Measurements from ENCODE around the gene IYD.

IYD gene

GRCh38 chr6:150342126-150342525 is 26.7 kb upstream of the IYD start:
- TF ChIP-seq CTCF (IDR thresholded peaks at IDR 0.05; ENCODE audit: insufficient read depth, low read length, poor library complexity, severe bottlenecking): no peak
- H3K36me3 ChIP-seq (ENCODE audit: control insufficient read depth, insufficient read depth, low read length): no peaks in the 10 kb centered on the region
- H3K4me3 ChIP-seq (replicated peaks; ENCODE audit: low read depth, low read length): no peak overlapping the region
- no peak for DNase-seq (ENCODE audit: extremely low read depth, insufficient read length)
- H3K27me3 ChIP-seq (replicated peaks; ENCODE audit: control insufficient read depth, insufficient read depth, low read length): no peaks in the 10 kb centered on the region; the same call in 1 of the 2 replicates

DNA sequence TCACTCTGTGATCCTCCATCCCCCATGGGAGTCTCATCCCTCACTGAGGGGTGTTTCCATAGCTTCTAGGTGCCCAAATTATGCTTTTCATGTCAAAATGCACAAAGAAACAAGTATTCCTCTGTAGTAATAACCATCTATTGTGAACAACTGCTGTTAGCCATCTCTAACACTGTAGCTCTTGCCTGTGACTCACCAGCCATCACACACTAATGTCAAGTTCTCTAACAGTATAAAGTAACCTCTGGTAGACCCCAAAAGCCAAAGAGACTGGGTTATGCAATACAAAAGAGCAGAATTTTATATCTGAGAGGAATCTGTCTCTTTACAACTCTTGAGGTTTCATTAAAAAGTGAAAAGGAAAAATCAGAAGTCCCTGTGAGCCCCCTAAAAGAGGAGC is 25.4 kb upstream of the IYD start:
- TF ChIP-seq CTCF (IDR thresholded peaks at IDR 0.05; ENCODE audit: insufficient read depth, low read length, poor library complexity, severe bottlenecking): no peak
- no peak for DNase-seq (ENCODE audit: extremely low read depth, insufficient read length)
- H3K36me3 ChIP-seq (ENCODE audit: control insufficient read depth, insufficient read depth, low read length): no peaks in the 10 kb centered on the region
- no peak overlapping the region for H3K4me3 ChIP-seq (replicated peaks; ENCODE audit: low read depth, low read length)
- H3K27me3 ChIP-seq (replicated peaks; ENCODE audit: control insufficient read depth, insufficient read depth, low read length): no peaks in the 10 kb centered on the region; the same call in 1 of the 2 replicates

GRCh38 chr6:150345781-150346180 is 23.0 kb upstream of the IYD start:
- no peak for DNase-seq (ENCODE audit: extremely low read depth, insufficient read length)

DNA sequence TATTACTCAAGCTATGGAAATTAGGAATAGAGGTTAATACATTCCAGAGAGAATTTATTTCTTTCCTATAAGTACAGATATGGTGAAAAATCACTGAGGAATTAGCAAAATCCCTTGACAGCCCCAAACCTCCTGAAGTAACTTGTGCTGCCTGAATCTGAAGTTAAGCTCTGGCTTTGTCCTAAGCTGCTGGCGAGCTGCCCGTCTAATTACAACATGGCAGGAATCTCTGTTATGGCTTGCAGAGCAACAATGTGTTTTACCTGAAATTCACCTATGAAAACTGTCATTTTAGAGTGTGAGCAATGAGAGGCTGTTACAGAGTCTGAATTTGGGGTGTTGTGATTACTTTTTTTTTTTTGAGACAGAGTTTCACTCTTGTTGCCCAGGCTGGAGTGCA is 22.5 kb upstream of the IYD start:
- no peak for DNase-seq (ENCODE audit: extremely low read depth, insufficient read length)
- Histone ChIP-seq H3K36me3 (ENCODE audit: control insufficient read depth, insufficient read depth, low read length) (no peaks in the 10 kb centered on the region), H3K27me3 (replicated peaks; ENCODE audit: control insufficient read depth, insufficient read depth, low read length) (no peaks in the 10 kb centered on the region), H3K4me3 (replicated peaks; ENCODE audit: low read depth, low read length) (no peak overlapping the region)
- no peak for TF ChIP-seq CTCF (IDR thresholded peaks at IDR 0.05; ENCODE audit: insufficient read depth, low read length, poor library complexity, severe bottlenecking)

More at GRCh38 chr6:150345781-150346180, 23.0 kb upstream of the IYD start:
- Histone ChIP-seq H3K27me3 (replicated peaks; ENCODE audit: control insufficient read depth, insufficient read depth, low read length) (no peaks in the 10 kb centered on the region), H3K36me3 (ENCODE audit: control insufficient read depth, insufficient read depth, low read length) (no peaks in the 10 kb centered on the region), H3K4me3 (replicated peaks; ENCODE audit: low read depth, low read length) (no peak overlapping the region)
- TF ChIP-seq CTCF (IDR thresholded peaks at IDR 0.05; ENCODE audit: insufficient read depth, low read length, poor library complexity, severe bottlenecking): no peak

GRCh38 chr6:150347845-150348244 is 21.0 kb upstream of the IYD start:
- DNase-seq (ENCODE audit: extremely low read depth, insufficient read length): no peak
- no peaks in the 10 kb centered on the region for H3K27me3 ChIP-seq (replicated peaks; ENCODE audit: control insufficient read depth, insufficient read depth, low read length)
- TF ChIP-seq CTCF (IDR thresholded peaks at IDR 0.05; ENCODE audit: insufficient read depth, low read length, poor library complexity, severe bottlenecking): no peak

GRCh38 chr6:150349546-150349945 is 19.3 kb upstream of the IYD start:
- no peak for DNase-seq (ENCODE audit: extremely low read depth, insufficient read length)
- H3K36me3 ChIP-seq (ENCODE audit: control insufficient read depth, insufficient read depth, low read length): no peaks in the 10 kb centered on the region
- H3K27me3 ChIP-seq (replicated peaks; ENCODE audit: control insufficient read depth, insufficient read depth, low read length): no peaks in the 10 kb centered on the region
- no peak overlapping the region for H3K4me3 ChIP-seq (replicated peaks; ENCODE audit: low read depth, low read length)
- TF ChIP-seq CTCF (IDR thresholded peaks at IDR 0.05; ENCODE audit: insufficient read depth, low read length, poor library complexity, severe bottlenecking): no peak

More at GRCh38 chr6:150347845-150348244, 21.0 kb upstream of the IYD start:
- no peak overlapping the region for H3K4me3 ChIP-seq (replicated peaks; ENCODE audit: low read depth, low read length)
- no peaks in the 10 kb centered on the region for H3K36me3 ChIP-seq (ENCODE audit: control insufficient read depth, insufficient read depth, low read length)

Measured in GM06990 (cell line).